HepG2 (cell line): ENCODE data around the gene CHST6. TPM values are rescaled to one million over a fixed set of nuclear protein-coding genes. Genes with fewer than 3 reads are reported as not detected.
A peak's percentile ranks its signal among the peaks of the same experiment; 100 is the strongest.

Experiments used
- ARNT2 ChIP-seq: sonication (generic); formaldehyde crosslinking; IDR thresholded peaks from 2 replicates; pipeline ENCODE4 v1.8.0; 2022; ENCODE audit warnings: mild to moderate bottlenecking, low read depth, missing genetic modification reagents, moderate library complexity
- ELF1 ChIP-seq: sonication (generic); formaldehyde crosslinking; IDR thresholded peaks from 2 replicates; pipeline ENCODE4 v1.4.0; 2020; ENCODE audit warnings: missing genetic modification reagents
- FIP1L1 ChIP-seq: fragments of 200-400 bp; formaldehyde crosslinking; IDR thresholded peaks from 2 replicates; pipeline ENCODE4 v1.6.1; 2018; ENCODE audit warnings: low read depth, mild to moderate bottlenecking, low read length, moderate library complexity, borderline replicate concordance; ENCODE audit not compliant: insufficient read depth
- FOXP4 ChIP-seq: sonication (generic); formaldehyde crosslinking; IDR thresholded peaks from 2 replicates; pipeline ENCODE4 v1.4.0; 2020; ENCODE audit warnings: missing genetic modification reagents
- GMEB2 ChIP-seq: IDR thresholded peaks from 2 replicates; pipeline ENCODE4 v1.6.1; 2016; ENCODE audit warnings: missing biosample characterization, missing genetic modification reagents, low read depth
- HIC2 ChIP-seq: sonication (generic); formaldehyde crosslinking; IDR thresholded peaks from 2 replicates; pipeline ENCODE4 v1.9.0; 2022; ENCODE audit warnings: low read depth, missing genetic modification reagents
- NONO ChIP-seq, 2 experiments: fragments of 450-650 bp in 1 of 2; sonication (generic) in 1 of 2; formaldehyde crosslinking in 1 of 2; IDR thresholded peaks in 1 of 2; conservative IDR thresholded peaks in 1 of 2; 2 replicates each; pipeline versions ENCODE4 v1.6.1 to v1.8.0; 2017 to 2022; ENCODE audit warnings: mild to moderate bottlenecking in 1 of 2, missing genetic modification reagents in 1 of 2, moderate library complexity in 1 of 2
- POLR2AphosphoS2 ChIP-seq: IDR thresholded peaks from 2 replicates; pipeline ENCODE4 v1.6.1; 2011; ENCODE audit warnings: low read depth, low read length, improper control_type of control experiment
- RFXAP ChIP-seq: sonication (generic); formaldehyde crosslinking; IDR thresholded peaks from 2 replicates; pipeline ENCODE4 v1.4.0; 2020; ENCODE audit warnings: missing genetic modification reagents, borderline replicate concordance
- SAP130 ChIP-seq: IDR thresholded peaks from 2 replicates; pipeline ENCODE4 v1.6.1; 2016; ENCODE audit warnings: low read depth
- SPEN ChIP-seq: sonication (generic); formaldehyde crosslinking; IDR thresholded peaks from 2 replicates; pipeline ENCODE4 v1.5.1; 2020; ENCODE audit warnings: low read depth, mild to moderate bottlenecking, missing genetic modification reagents
- ZNF224 ChIP-seq: sonication (generic); formaldehyde crosslinking; IDR thresholded peaks from 2 replicates; pipeline ENCODE4 v1.5.0; 2020; ENCODE audit warnings: mild to moderate bottlenecking, missing genetic modification reagents
- ZNF230 ChIP-seq: sonication (generic); formaldehyde crosslinking; IDR thresholded peaks from 2 replicates; pipeline ENCODE4 v1.4.0; 2020; ENCODE audit warnings: mild to moderate bottlenecking, missing genetic modification reagents
- ZNF431 ChIP-seq: sonication (generic); formaldehyde crosslinking; IDR thresholded peaks from 2 replicates; pipeline ENCODE4 v1.9.0; 2022; ENCODE audit warnings: missing genetic modification reagents, low read depth, mild to moderate bottlenecking, borderline replicate concordance
- ZNF644 ChIP-seq: IDR thresholded peaks from 2 replicates; pipeline ENCODE4 v1.6.1; 2016; ENCODE audit warnings: low read depth
- ZNF691 ChIP-seq: sonication (generic); formaldehyde crosslinking; IDR thresholded peaks from 2 replicates; pipeline ENCODE4 v1.4.0; 2020; ENCODE audit warnings: missing genetic modification reagents, low read depth, mild to moderate bottlenecking, borderline replicate concordance
- ZNF704 ChIP-seq: sonication (generic); formaldehyde crosslinking; IDR thresholded peaks from 2 replicates; pipeline ENCODE4 v1.8.1; 2023; ENCODE audit warnings: mild to moderate bottlenecking, inconsistent platforms, moderate library complexity, missing genetic modification reagents, borderline replicate concordance
- ZNF737 ChIP-seq: sonication (generic); formaldehyde crosslinking; IDR thresholded peaks from 2 replicates; pipeline ENCODE4 v1.5.0; 2020; ENCODE audit warnings: missing genetic modification reagents, mild to moderate bottlenecking, borderline replicate concordance
- ZNF83 ChIP-seq: sonication (generic); formaldehyde crosslinking; IDR thresholded peaks from 2 replicates; pipeline ENCODE4 v1.4.0; 2020; ENCODE audit warnings: missing genetic modification reagents, mild to moderate bottlenecking, borderline replicate concordance
- polyA plus RNA-seq, 8 experiments: library from polyadenylated mRNA; depleted of rRNA in 3 of 8; stranded (reverse) in 7 of 8; unstranded in 1 of 8; fragments of >200 nt; fragmentation: Illumina TruSeq in 4 of 8; extraction: Trizol in 4 of 8; gene quantifications; 2 replicates each; pipeline versions ENCODE4 v1.2.1 to v1.2.3, GENCODE V29; 2011 to 2016; ENCODE audit warnings: low read depth in 4 of 8, missing spikeins in 1 of 8, mixed read lengths in 1 of 8; ENCODE audit not compliant: insufficient read depth in 1 of 8
- total RNA-seq, 5 experiments: library from RNA; depleted of rRNA; stranded (reverse); fragments of >200 nt; fragmentation: Illumina TruSeq; extraction: Trizol; gene quantifications; 2 replicates each; pipeline ENCODE4 v1.2.3, GENCODE V29; 2016; ENCODE audit warnings: low read depth in 1 of 5

Gene CHST6
- total and polyA plus RNA-seq, 2 of the 13 experiments (the other 11 are each of a cell fraction or from before 2014, with no cell fraction given), result 0.18 to 0.91 TPM

- TF ChIP-seq FOXP4 (CRISPR knock-in tag), result 0 out of 2 replicates have a peak, but pooled peaks have one; percentile 8
- TF ChIP-seq ARNT2 (CRISPR knock-in tag), result no peak
- TF ChIP-seq ZNF644, result no peak
- TF ChIP-seq HIC2 (CRISPR knock-in tag), result no peak
- TF ChIP-seq ZNF737 (CRISPR knock-in tag), result no peak
- TF ChIP-seq ZNF230 (CRISPR knock-in tag), result no peak
- TF ChIP-seq ZNF704 (CRISPR knock-in tag), result no peak
- TF ChIP-seq GMEB2 (CRISPR knock-in tag), result no peak
- TF ChIP-seq ZNF224 (CRISPR knock-in tag), result no peak
- 0 out of 2 replicates have a peak, but pooled peaks have one; percentile 33 for TF ChIP-seq ZNF691
- peak; percentile 42; the same call in 1 of the 2 replicates for TF ChIP-seq SAP130
- peak; percentile 21; the same call in 1 of the 2 replicates for TF ChIP-seq SPEN (CRISPR knock-in tag)
- no peak for TF ChIP-seq POLR2AphosphoS2
- no peak for TF ChIP-seq ZNF431 (CRISPR knock-in tag)
- TF ChIP-seq FIP1L1, result no peak
- peak; percentile 69 for TF ChIP-seq ELF1
- no peak for TF ChIP-seq NONO (IDR thresholded peaks at IDR 0.05)
- peak; percentile 60; the same call in 1 of the 2 replicates for TF ChIP-seq NONO (CRISPR knock-in tag; conservative IDR thresholded peaks at IDR 0.05)
- TF ChIP-seq ZNF83 (CRISPR knock-in tag), result no peak
- TF ChIP-seq RFXAP (CRISPR knock-in tag), result 0 out of 2 replicates have a peak, but pooled peaks have one; percentile 20
These were observed 9.1 kb downstream of the CHST6 start (continued) for GRCh38 chr16:75486014-75486675.
